ENCODE data around the gene PRR19. TPM values are rescaled to one million over a fixed set of nuclear protein-coding genes. Genes with fewer than 3 reads are reported as not detected.
A peak's percentile ranks its signal among the peaks of the same experiment; 100 is the strongest.
"Not testable (repeated sequence)": the region's sequence is repeated elsewhere in the genome, so short reads cannot be mapped to it uniquely, and the experiment has no call there.

PRR19 gene
- 0.16 and 1.4 TPM in 2 replicates for total RNA-seq (2014; rRNA removed; shearing (Covaris generic))

GRCh38 chr19:42301646-42302203 lies at the start of gene PRR19:
TSS of gene PRR19 (plus strand) at chr19:42302132. CDS start at chr19:42309585, 7,453 bp downstream.
- no peak for DNase-seq (ENCODE audit: low spot score)

- DNase-seq (ENCODE audit: low spot score) = no peak
Observed at GRCh38 chr19:42252365-42253244, 49.3 kb upstream of the PRR19 start.

GRCh38 chr19:42253245-42254088 lies 48.5 kb upstream of the PRR19 start:
- DNase-seq (ENCODE audit: low spot score) = no peak

- peak; percentile 60 for DNase-seq (ENCODE audit: low spot score)
Observed at GRCh38 chr19:42254089-42254849, 47.7 kb upstream of the PRR19 start.

GRCh38 chr19:42254850-42255765 lies 46.8 kb upstream of the PRR19 start, which contains the start of gene ERF:
TSS of gene ERF (minus strand) at chr19:42255128. CDS start at chr19:42254999, 129 bp downstream.
- peak; percentile 85 for DNase-seq (ENCODE audit: low spot score)

- DNase-seq (ENCODE audit: low spot score) = no peak
Observed at GRCh38 chr19:42255766-42256745, 45.9 kb upstream of the PRR19 start.

GRCh38 chr19:42257842-42258241 lies 44.1 kb upstream of the PRR19 start:
- not testable (repeated sequence) for DNase-seq (ENCODE audit: low spot score)

- DNase-seq (ENCODE audit: low spot score) = no peak
Observed at GRCh38 chr19:42261763-42262162, 40.2 kb upstream of the PRR19 start.

GRCh38 chr19:42266105-42266504 lies 35.8 kb upstream of the PRR19 start:
- DNase-seq (ENCODE audit: low spot score) = not testable (repeated sequence)

GRCh38 chr19:42266928-42267603 lies 34.9 kb upstream of the PRR19 start:
- DNase-seq (ENCODE audit: low spot score) = not testable (repeated sequence)

- no peak for DNase-seq (ENCODE audit: low spot score)
Observed at GRCh38 chr19:42267644-42268141, 34.2 kb upstream of the PRR19 start.

GRCh38 chr19:42268142-42268703 lies 33.7 kb upstream of the PRR19 start:
- DNase-seq (ENCODE audit: low spot score) = peak; percentile 99

GRCh38 chr19:42268704-42269477 lies 33.0 kb upstream of the PRR19 start, which contains the start of gene CIC:
TSS of gene CIC (plus strand) at chr19:42269252. CDS start at chr19:42271784, 2,532 bp downstream.
- DNase-seq (ENCODE audit: low spot score) = peak; percentile 100

GRCh38 chr19:42269478-42270345 lies 32.2 kb upstream of the PRR19 start:
- no peak for DNase-seq (ENCODE audit: low spot score)

- DNase-seq (ENCODE audit: low spot score) = peak; percentile 69
Observed at GRCh38 chr19:42270346-42271044, 31.4 kb upstream of the PRR19 start.

Measured in H4 (cell line).